DND-41 (cell line): Measurements from ENCODE around the gene SYNGR3.

Source experiments
- ATAC-seq: fragments of 200-7000 bp; cut with Tn5 transposase; 3 replicates; pipeline ENCODE4 v1.9.1; 2021; ENCODE audit warnings: low read depth; ENCODE audit not compliant: insufficient read depth
- DNase-seq: peaks from one replicate; pipeline ENCODE4 v3.0.0-alpha.2; 2020
- H2AFZ ChIP-seq: 2 replicates; pipeline ENCODE4 v1.6.0; 2012; ENCODE audit warnings: low read depth, low read length
- H3K27ac ChIP-seq: 2 replicates; pipeline ENCODE4 v1.5.1; 2012; ENCODE audit warnings: low read length, inconsistent platforms
- H3K27me3 ChIP-seq: fragments of 200-600 bp; sonication (generic); 2 replicates; pipeline ENCODE4 v1.6.0; 2012; ENCODE audit warnings: low read length, mild to moderate bottlenecking, inconsistent platforms; ENCODE audit not compliant: insufficient read depth, poor library complexity
- H3K36me3 ChIP-seq: 2 replicates; pipeline ENCODE4 v1.5.1; 2012; ENCODE audit warnings: low read length, inconsistent platforms; ENCODE audit not compliant: insufficient read depth
- H3K4me1 ChIP-seq: 2 replicates; pipeline ENCODE4 v1.5.1; 2012; ENCODE audit warnings: mild to moderate bottlenecking, low read length; ENCODE audit not compliant: insufficient read depth
- H3K4me2 ChIP-seq: 2 replicates; pipeline ENCODE4 v1.6.0; 2012; ENCODE audit warnings: mild to moderate bottlenecking, moderate library complexity, low read length, inconsistent platforms; ENCODE audit not compliant: insufficient read depth
- H3K4me3 ChIP-seq, 2 experiments: fragments of 200-600 bp in 1 of 2; shearing (Covaris generic) in 1 of 2; 2 replicates each; pipeline ENCODE4 v1.5.1; 2012 to 2016; ENCODE audit warnings: inconsistent platforms in 2 of 2, low read length in 2 of 2, mild to moderate bottlenecking in 2 of 2, low read depth in 1 of 2, moderate library complexity in 1 of 2
- H3K79me2 ChIP-seq: 2 replicates; pipeline ENCODE4 v1.6.0; 2012; ENCODE audit warnings: low read length, inconsistent platforms; ENCODE audit not compliant: insufficient read depth
- H3K9ac ChIP-seq: 2 replicates; pipeline ENCODE4 v1.6.0; 2012; ENCODE audit warnings: low read depth, mild to moderate bottlenecking, inconsistent platforms, low read length, moderate library complexity
- H3K9me3 ChIP-seq: 2 replicates; pipeline ENCODE4 v1.5.1; 2012; ENCODE audit warnings: low read length, moderate library complexity, mild to moderate bottlenecking, inconsistent platforms; ENCODE audit not compliant: insufficient read depth, severe bottlenecking
- H4K20me1 ChIP-seq: 2 replicates; pipeline ENCODE4 v1.6.0; 2012; ENCODE audit warnings: low read length; ENCODE audit not compliant: insufficient read depth
- CTCF ChIP-seq: IDR thresholded peaks from 2 replicates; pipeline ENCODE4 v1.5.1; 2012; ENCODE audit warnings: borderline replicate concordance, low read length, moderate library complexity, mild to moderate bottlenecking; ENCODE audit not compliant: poor library complexity, severe bottlenecking; ENCODE audit errors: extremely low read depth
- EZH2 ChIP-seq: IDR thresholded peaks from 3 replicates; pipeline ENCODE4 v1.6.1; 2012; ENCODE audit warnings: borderline replicate concordance, low read depth, mild to moderate bottlenecking, moderate library complexity, low read length, inconsistent platforms; ENCODE audit not compliant: severe bottlenecking

Gene SYNGR3

GRCh38 chr16:1998852-1999801, 9.4 kb downstream of the SYNGR3 start:
- Histone ChIP-seq H3K4me1 (no peaks in the 10 kb centered on the region), H3K27ac (no peak overlapping the region), H3K36me3 (peaks cover 73% of the 10 kb centered on the region), H3K4me2 (no peak overlapping the region), H3K9ac (no peak overlapping the region), H3K4me3 (no peak overlapping the region), H3K27me3 (no peaks in the 10 kb centered on the region), H2AFZ (no peak overlapping the region), H3K79me2 (peaks cover 9% of the 10 kb centered on the region), H4K20me1 (peaks cover 33% of the 10 kb centered on the region), H3K9me3 (no peaks in the 10 kb centered on the region)
- DNase-seq (no peak), ATAC-seq (no peak)
- no peak for TF ChIP-seq EZH2
- no peak for TF ChIP-seq CTCF

- TF ChIP-seq EZH2 (no peak), CTCF (no peak)
- Histone ChIP-seq H3K9ac (no peak overlapping the region), H3K27me3 (no peaks in the 10 kb centered on the region), H3K4me2 (no peak overlapping the region), H3K9me3 (no peaks in the 10 kb centered on the region), H2AFZ (no peak overlapping the region), H3K4me1 (no peaks in the 10 kb centered on the region), H4K20me1 (peaks cover 41% of the 10 kb centered on the region), H3K27ac (no peak overlapping the region), H3K79me2 (peaks cover 18% of the 10 kb centered on the region), H3K36me3 (peaks cover 81% of the 10 kb centered on the region), H3K4me3 (no peak overlapping the region)
- ATAC-seq (no peak), DNase-seq (no peak)
Measured at GRCh38 chr16:1999866-2000514, 10.2 kb downstream of the SYNGR3 start.

- Histone ChIP-seq H3K9me3 (no peaks in the 10 kb centered on the region), H3K4me1 (peaks cover 7% of the 10 kb centered on the region; the same call in 1 of the 2 replicates), H3K4me3 (no peak overlapping the region), H3K4me2 (no peak overlapping the region), H4K20me1 (peaks cover 52% of the 10 kb centered on the region), H3K79me2 (peaks cover 28% of the 10 kb centered on the region), H2AFZ (no peak overlapping the region), H3K27me3 (no peaks in the 10 kb centered on the region), H3K36me3 (peaks cover 90% of the 10 kb centered on the region), H3K9ac (no peak overlapping the region), H3K27ac (no peak overlapping the region)
- TF ChIP-seq EZH2 (no peak), CTCF (no peak)
- ATAC-seq = no peak
- no peak for DNase-seq
Measured at GRCh38 chr16:2001035-2001434, 11.3 kb downstream of the SYNGR3 start.
